Mucosa of descending colon (tissue), 3 donors: Measurements from ENCODE around the gene MEX3D. TPM values are rescaled to one million over a fixed set of nuclear protein-coding genes. Genes with fewer than 3 reads are reported as not detected.

Experiments
- ATAC-seq: fragments of 200-7000 bp; cut with Tn5 transposase; one replicate; pipeline ENCODE4 v1.9.1; 2020; ENCODE audit warnings: mild to moderate bottlenecking, moderate library complexity
- DNase-seq, 3 donors: peaks; one replicate each; pipeline ENCODE4 v3.0.0-alpha.2; 2020
- H3K36me3 ChIP-seq: fragments of 200-600 bp; one replicate; pipeline ENCODE4 v1.8.0; 2021; ENCODE audit warnings: low read depth, mild to moderate bottlenecking
- H3K4me1 ChIP-seq: fragments of 200-600 bp; one replicate; pipeline ENCODE4 v1.8.0; 2021; ENCODE audit warnings: low read depth, mild to moderate bottlenecking
- H3K4me3 ChIP-seq: fragments of 200-600 bp; one replicate; pipeline ENCODE4 v1.8.0; 2021; ENCODE audit warnings: mild to moderate bottlenecking
- H3K9me3 ChIP-seq: fragments of 200-600 bp; one replicate; pipeline ENCODE4 v1.8.0; 2021; ENCODE audit warnings: mild to moderate bottlenecking
- CTCF ChIP-seq: fragments of 200-600 bp; IDR thresholded peaks from one replicate; pipeline ENCODE4 v1.8.0; 2022; ENCODE audit warnings: antibody characterized with exemption, mild to moderate bottlenecking
- intact Hi-C, 2 donors: fragments of 100-400 bp; cut with DNase I in 1 of 2; cut with micrococcal nuclease in 1 of 2; formaldehyde crosslinking; loops; one replicate each; pipeline versions ENCODE4 v1.11.0 to v1.11.1; 2022; cut with DNase I, micrococcal nuclease
- total RNA-seq, 3 donors: library from RNA; stranded (reverse); fragmentation: NEBNext Ultra II Directional in 2 of 3; extraction: Animal tissue kit (Norgen Biotek cat#: 25700) in 2 of 3; gene quantifications; one replicate each; pipeline versions ENCODE4 v1.2.1 to v1.2.4, GENCODE V29; 2021 to 2023
- donor health status: DM: no; HTN: no; CAD: no; lungs with moderate emphysema.
- donor health status: DM: no; HTN: no; CAD: no.
- donor health status: DM: no; HTN: yes; CAD: no.

Gene MEX3D
- total RNA-seq, 3 donors from 2014 or later, result 21.3 to 28.1 (median 21.5) TPM

- Histone ChIP-seq H3K9me3 (no peaks in the 10 kb centered on the region), H3K4me1 (no peaks in the 10 kb centered on the region), H3K36me3 (no peaks in the 10 kb centered on the region), H3K4me3 (no peak overlapping the region)
- ATAC-seq (no peak), DNase-seq (no peak)
- TF ChIP-seq CTCF, result no peak
- intact Hi-C loops, result no loop called here
These were observed 53.8 kb downstream of the MEX3D start for GRCh38 chr19:1514295-1514661.

- no peaks in the 10 kb centered on the region for H3K36me3 ChIP-seq
- peak overlapping the region; percentile 11 for H3K4me3 ChIP-seq
- DNase-seq (peak; percentile 56 to 78 (median 69)), ATAC-seq (peak; percentile 76)
- intact Hi-C loops, result no loop called here
- TF ChIP-seq CTCF, result peak; percentile 53
- H3K4me1 ChIP-seq, result no peaks in the 10 kb centered on the region
- no peaks in the 10 kb centered on the region for H3K9me3 ChIP-seq
These were observed 54.4 kb downstream of the MEX3D start for GRCh38 chr19:1513499-1514294.

DNA sequence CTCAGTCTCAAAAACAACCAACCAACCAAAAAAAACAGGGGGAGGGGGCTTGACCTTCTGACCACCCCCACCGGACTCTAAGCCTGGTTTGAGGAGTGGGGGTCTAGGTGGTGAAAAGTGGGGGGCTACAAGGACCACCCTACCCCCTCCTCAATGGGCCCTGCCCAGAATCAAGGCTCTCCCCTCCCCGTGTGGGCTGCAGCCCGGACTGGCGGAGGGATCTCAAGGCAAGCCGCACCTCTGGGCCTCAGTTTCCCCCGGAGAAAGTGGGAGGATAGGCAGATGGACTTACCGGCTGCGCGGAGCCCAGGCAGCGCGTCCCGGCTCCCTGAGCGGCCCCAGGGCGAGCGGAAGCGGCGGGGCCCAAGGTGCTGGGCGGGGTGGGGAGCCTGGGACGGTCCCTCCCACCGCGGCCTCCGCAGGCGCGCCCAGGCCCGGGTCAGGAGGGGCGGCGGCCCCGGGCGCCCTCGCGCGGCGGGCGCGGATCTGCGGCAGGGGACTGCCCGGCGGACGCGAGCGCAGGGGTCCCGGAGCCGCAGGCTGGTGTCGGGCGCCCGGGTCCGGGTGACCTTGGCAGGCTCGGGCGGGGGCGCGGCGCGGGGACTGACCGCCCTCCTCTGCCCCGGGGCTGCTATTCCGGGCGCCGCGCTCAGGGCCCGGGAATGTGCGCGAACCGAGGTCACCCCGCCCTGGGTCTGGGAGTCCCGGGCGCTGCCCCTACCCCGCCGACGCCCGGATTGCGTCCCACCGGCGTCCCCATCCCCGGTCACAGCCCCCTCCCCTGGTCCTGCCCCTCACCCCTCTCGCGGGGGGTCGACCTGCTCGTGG is 55.2 kb downstream of the MEX3D start, which contains the start of gene ADAMTSL5:
ADAMTSL5 (minus strand) TSS at position 349 of the 828 bp plus-strand sequence. CDS start 2,076 bp downstream, outside the sequence.
- no peaks in the 10 kb centered on the region for H3K36me3 ChIP-seq
- ATAC-seq, result peak; percentile 79
- peaks cover 4% of the 10 kb centered on the region for H3K4me1 ChIP-seq
- H3K9me3 ChIP-seq, result no peaks in the 10 kb centered on the region
- peak within 1 kb of the TSS; percentile 11 for H3K4me3 ChIP-seq
- DNase-seq, result peak; percentile 73 to 86 (median 78)
- TF ChIP-seq CTCF, result peak; percentile 18
- intact Hi-C loops, result no loop called here

GRCh38 chr19:1511318-1512317 is 56.5 kb downstream of the MEX3D start:
- no peaks in the 10 kb centered on the region for H3K9me3 ChIP-seq
- intact Hi-C loops, result no loop called here
- no peak for ATAC-seq
- H3K36me3 ChIP-seq, result no peaks in the 10 kb centered on the region
- no peak for DNase-seq
- peaks cover 4% of the 10 kb centered on the region for H3K4me1 ChIP-seq
- no peak overlapping the region for H3K4me3 ChIP-seq
- TF ChIP-seq CTCF, result no peak

- intact Hi-C loops, result no loop called here
- DNase-seq, result no peak
- H3K9me3 ChIP-seq, result no peaks in the 10 kb centered on the region
- no peak for TF ChIP-seq CTCF
- H3K4me3 ChIP-seq, result no peak overlapping the region
- no peak for ATAC-seq
- no peaks in the 10 kb centered on the region for H3K36me3 ChIP-seq
- H3K4me1 ChIP-seq, result peaks cover 4% of the 10 kb centered on the region
These were observed 57.3 kb downstream of the MEX3D start for GRCh38 chr19:1510807-1511206.
